NT2/D1 (cell line): Measurements from ENCODE around the gene CACNA2D3.

Source experiments
- SUZ12 ChIP-seq: IDR thresholded peaks from 2 replicates; pipeline ENCODE4 v1.6.1; 2011; ENCODE audit not compliant: insufficient read length, insufficient read depth; ENCODE audit errors: extremely low read depth
- YY1 ChIP-seq: IDR thresholded peaks from 2 replicates; pipeline ENCODE4 v1.6.1; 2011; ENCODE audit not compliant: insufficient read length, insufficient read depth
- ZNF274 ChIP-seq: IDR thresholded peaks from 2 replicates; pipeline ENCODE4 v1.6.1; 2011; ENCODE audit warnings: mild to moderate bottlenecking, low read depth, low read length

DNA sequence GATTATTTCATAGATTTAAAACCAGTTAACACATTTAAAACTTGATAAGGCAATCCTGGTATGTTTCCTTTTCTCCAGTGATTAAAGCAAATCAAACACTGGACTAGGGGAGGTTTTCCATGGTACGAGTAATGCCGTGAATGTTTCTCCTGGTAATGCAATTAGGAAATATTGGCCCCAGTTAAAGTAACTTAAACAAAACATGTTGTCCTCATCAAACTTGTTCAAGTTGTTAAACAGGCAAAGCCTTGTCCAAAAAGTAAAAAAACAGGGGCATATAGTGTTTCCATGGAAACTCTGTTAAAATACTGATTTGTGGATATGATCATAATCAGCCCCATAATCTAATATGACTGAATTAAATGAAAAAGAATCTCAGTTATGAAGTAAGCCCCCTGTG, 818.6 kb downstream of the CACNA2D3 start:
- no peak for TF ChIP-seq YY1
- no peak for TF ChIP-seq SUZ12
- no peak for TF ChIP-seq ZNF274
